Heart left ventricle (tissue), 16 donors: ENCODE data around the gene RFPL3. TPM values are rescaled to one million over a fixed set of nuclear protein-coding genes. Genes with fewer than 3 reads are reported as not detected.

Experiments
- ATAC-seq, 4 donors: fragments of 200-7000 bp; cut with Tn5 transposase; one replicate each; pipeline ENCODE4 v1.9.1; 2020 to 2022; ENCODE audit warnings: moderate library complexity in 4 of 4, mild to moderate bottlenecking in 3 of 4, moderate number of reproducible peaks in 1 of 4
- DNase-seq, 5 donors: peaks; one replicate each; pipeline ENCODE4 v3.0.0-alpha.2; 2020
- H3K27ac ChIP-seq, 12 donors: fragments of 200-600 bp; sonication (generic) in 4 of 12; one replicate each; pipeline versions ENCODE4 v1.5.0 to v1.8.0; 2016 to 2022; ENCODE audit warnings: mild to moderate bottlenecking in 2 of 12
- H3K27me3 ChIP-seq, 9 donors: fragments of 200-600 bp; sonication (generic) in 2 of 9; one replicate each; pipeline versions ENCODE4 v1.5.1 to v1.8.0; 2016 to 2022; ENCODE audit warnings: mild to moderate bottlenecking in 3 of 9
- H3K36me3 ChIP-seq, 9 donors: fragments of 200-600 bp; sonication (generic) in 2 of 9; one replicate each; pipeline versions ENCODE4 v1.5.0 to v1.8.0; 2018 to 2022; ENCODE audit warnings: mild to moderate bottlenecking in 2 of 9
- H3K4me1 ChIP-seq, 12 donors: fragments of 200-600 bp; sonication (generic) in 4 of 12; one replicate each; pipeline versions ENCODE4 v1.5.0 to v1.8.0; 2016 to 2022; ENCODE audit warnings: mild to moderate bottlenecking in 3 of 12
- H3K4me3 ChIP-seq, 12 donors: fragments of 200-600 bp; sonication (generic) in 4 of 12; one replicate each; pipeline versions ENCODE4 v1.5.0 to v1.8.0; 2017 to 2022; ENCODE audit warnings: mild to moderate bottlenecking in 9 of 12, moderate library complexity in 4 of 12
- H3K9me3 ChIP-seq, 12 donors: fragments of 200-600 bp; sonication (generic) in 4 of 12; one replicate each; pipeline versions ENCODE4 v1.5.0 to v1.8.0; 2016 to 2022; ENCODE audit warnings: mild to moderate bottlenecking in 1 of 12
- CTCF ChIP-seq, 12 donors: fragments of 200-600 bp; sonication (generic) in 4 of 12; IDR thresholded peaks; one replicate each; pipeline versions ENCODE4 v1.5.0 to v1.8.0; 2018 to 2022; ENCODE audit warnings: antibody characterized with exemption in 12 of 12, mild to moderate bottlenecking in 5 of 12
- POLR2A ChIP-seq, 2 donors: fragments of 450-650 bp; IDR thresholded peaks; one replicate each; pipeline ENCODE4 v1.6.1; 2017; ENCODE audit warnings: antibody characterized with exemption in 2 of 2, mild to moderate bottlenecking in 2 of 2, moderate library complexity in 2 of 2
- WGBS, 4 donors: extraction: QIAGEN DNeasy Blood & Tissue Kit in 2 of 4; methylation state at CpG; one replicate each; pipeline versions ENCODE4 v1.1.5 to v1.1.7; 2013 to 2018; 5-methylcytosine and 5-hydroxymethylcytosine counted together
- intact Hi-C, 10 donors: fragments of 100-400 bp; cut with DNase I; formaldehyde crosslinking; loops; one replicate each; pipeline versions ENCODE4 v1.11.1 to v1.14.2; 2022
- polyA plus RNA-seq, 2 donors: library from polyadenylated mRNA; stranded (reverse); fragments of 200-250 nt; gene quantifications; one replicate each; pipeline ENCODE4 v1.2.3, GENCODE V29; 2013
- total RNA-seq, 9 donors: library from RNA; depleted of rRNA in 2 of 9; stranded (reverse); fragments of >200 nt in 2 of 9; fragmentation: NEBNext Ultra II Directional in 3 of 9; extraction: Animal tissue kit (Norgen Biotek cat#: 25700) in 3 of 9; gene quantifications; one replicate each; pipeline versions ENCODE4 v1.1.0 to v1.2.4, GENCODE V29; 2016 to 2023
- donor health status: ischemic (EF 13 %, LVEDD 7.1; RV severe dilation, severe dysfunction).
- donor health status: healthy with polysubstance abuse.
- donor health status: DM: no; HTN: yes; CAD: no.
- donor health status: DM: no; HTN: no; CAD: no.
- donor health status: ischemic (EF 25% LVEDD 6.9; RV normal size, moderate dysfunction).
- donor health status: ischemic (EF 25% LVEDD 5.7; RV mildly dilated, moderate dysfunction).
- donor health status: healthy.
- donor health status: DM: yes; HTN: yes; CAD: no.
- donor health status: ischemic (EF 35%, LVEDD 5.7; RV mildly dilated, moderate dysfunction).
- donor health status: nonischemic (EF 11% LVEDD 7.7; RV severe dilation, severe dysfunction).
- donor health status: DM: yes; HTN: yes; CAD: no.
- donor health status: PGD.
- donor health status: ischemic (EF 29% LVEDD 5.4; RV normal size, mild dysfunction).
- donor health status: nonischemic (EF 23%, LVEDD 6.1; RV moderate dilation, normal function).

The RFPL3 gene
- total and polyA plus RNA-seq, 11 donors, result not detected

GRCh38 chr22:32333769-32334659 lies 23.7 kb upstream of the RFPL3 start:
- H3K9me3 ChIP-seq, result no peaks in the 10 kb centered on the region
- peaks cover 0 to 23% (median 0%) of the 10 kb centered on the region in 12 donors for H3K4me1 ChIP-seq
- H3K27ac ChIP-seq, result no peak overlapping the region
- DNase-seq, result peak in 1 of 5 donors; percentile 6
- TF ChIP-seq CTCF (IDR thresholded peaks at IDR 0.05), result no peak
- no peak for TF ChIP-seq POLR2A (IDR thresholded peaks at IDR 0.05)
- WGBS, 4 donors, result 66 to 74% (median 67%) methylated on average over 13 of the region's 13 CpGs
- intact Hi-C loops, result no loop called here
- H3K36me3 ChIP-seq, result no peaks in the 10 kb centered on the region
- no peak overlapping the region for H3K4me3 ChIP-seq
- ATAC-seq, result peak in 1 of 4 donors; percentile 2
- H3K27me3 ChIP-seq, result peaks cover 0 to 2% (median 0%) of the 10 kb centered on the region in 9 donors

- H3K36me3 ChIP-seq, result no peaks in the 10 kb centered on the region
- TF ChIP-seq CTCF (IDR thresholded peaks at IDR 0.05) (no peak), POLR2A (IDR thresholded peaks at IDR 0.05) (no peak)
- 67 to 73% (median 70%) methylated on average over 17 of the region's 17 CpGs for WGBS, 4 donors
- no peak overlapping the region for H3K27ac ChIP-seq
- H3K4me1 ChIP-seq, result peaks cover 0 to 23% (median 0%) of the 10 kb centered on the region in 12 donors
- no peaks in the 10 kb centered on the region for H3K9me3 ChIP-seq
- ATAC-seq (peak; percentile 80 to 95 (median 90)), DNase-seq (peak in 2 of 5 donors; percentile 19 to 81)
- intact Hi-C loops, result no loop called here
- H3K27me3 ChIP-seq, result peaks cover 0 to 10% (median 0%) of the 10 kb centered on the region in 9 donors
- H3K4me3 ChIP-seq, result no peak overlapping the region
Measured at GRCh38 chr22:32334660-32335365, 22.9 kb upstream of the RFPL3 start.

- DNase-seq (peak in 1 of 5 donors; percentile 12), ATAC-seq (peak in 1 of 4 donors; percentile 3)
- Histone ChIP-seq H3K36me3 (no peaks in the 10 kb centered on the region), H3K4me1 (peaks cover 0 to 23% (median 0%) of the 10 kb centered on the region in 12 donors), H3K9me3 (no peaks in the 10 kb centered on the region), H3K4me3 (no peak overlapping the region), H3K27ac (no peak overlapping the region), H3K27me3 (peaks cover 0 to 13% (median 0%) of the 10 kb centered on the region in 9 donors)
- TF ChIP-seq POLR2A (IDR thresholded peaks at IDR 0.05) (no peak), CTCF (IDR thresholded peaks at IDR 0.05) (no peak)
- 76 to 87% (median 82%) methylated on average over 7 to 10 of the region's 10 CpGs for WGBS, 4 donors
- intact Hi-C loops, result no loop called here
Measured at GRCh38 chr22:32335471-32335870, 22.2 kb upstream of the RFPL3 start.

- Histone ChIP-seq H3K4me1 (peaks cover 0 to 23% (median 0%) of the 10 kb centered on the region in 12 donors), H3K27ac (peak overlapping the region in 1 of 12 donors; percentile 32), H3K9me3 (no peaks in the 10 kb centered on the region), H3K4me3 (no peak overlapping the region), H3K36me3 (no peaks in the 10 kb centered on the region), H3K27me3 (peaks cover 0 to 20% (median 0%) of the 10 kb centered on the region in 9 donors)
- TF ChIP-seq POLR2A (IDR thresholded peaks at IDR 0.05) (no peak), CTCF (IDR thresholded peaks at IDR 0.05) (no peak)
- DNase-seq (no peak), ATAC-seq (no peak)
- 72 to 81% (median 75%) methylated on average over 13 of the region's 13 CpGs for WGBS, 4 donors
- intact Hi-C loops, result no loop called here
Measured at GRCh38 chr22:32336121-32336603, 21.5 kb upstream of the RFPL3 start.
